Astrocyte of the cerebellum (primary cell): ENCODE data around the gene CLOCK.
"Not testable (repeated sequence)": the region's sequence is repeated elsewhere in the genome, so short reads cannot be mapped to it uniquely, and the experiment has no call there.

Experiments
- DNase-seq: peaks from one replicate; pipeline ENCODE4 v3.0.0-alpha.2; 2011; ENCODE audit warnings: low read depth
- H3K4me3 ChIP-seq: 2 replicates; pipeline ENCODE4 v1.5.1; 2011; ENCODE audit warnings: mild to moderate bottlenecking, low read depth, low read length, moderate library complexity
- CTCF ChIP-seq: IDR thresholded peaks from 2 replicates; pipeline ENCODE4 v1.5.1; 2012; ENCODE audit warnings: low read length, low read depth, moderate library complexity, mild to moderate bottlenecking; ENCODE audit errors: missing control alignments
- in situ Hi-C: cut with HindIII; loops from 2 replicates; pipeline ENCODE4 v1.10.0; 2017; ENCODE audit warnings: low sequenced_read_pairs

Gene CLOCK

GRCh38 chr4:55553441-55554201, 6.9 kb upstream of the CLOCK start:
- in situ Hi-C loops = no loop called here
- TF ChIP-seq CTCF = no peak
- no peak for DNase-seq
- H3K4me3 ChIP-seq = no peak overlapping the region

- in situ Hi-C loops, H3K4me3 ChIP-seq, DNase-seq: not testable (repeated sequence)
Observed at GRCh38 chr4:55551964-55552363, 5.3 kb upstream of the CLOCK start.

GRCh38 chr4:55549888-55550287, 3.2 kb upstream of the CLOCK start:
- H3K4me3 ChIP-seq = no peak overlapping the region
- DNase-seq = peak; percentile 83
- TF ChIP-seq CTCF = no peak
- in situ Hi-C loops = no loop called here

- in situ Hi-C loops = no loop called here
- DNase-seq = no peak
- H3K4me3 ChIP-seq = peak overlapping the region; percentile 69
- no peak for TF ChIP-seq CTCF
Observed at GRCh38 chr4:55547918-55548317, 1.2 kb upstream of the CLOCK start.

GRCh38 chr4:55547466-55547770, 709 bp upstream of the CLOCK start:
- no peak for DNase-seq
- no peak for TF ChIP-seq CTCF
- in situ Hi-C loops = no loop called here
- H3K4me3 ChIP-seq = peak overlapping the region; percentile 69

GRCh38 chr4:55546506-55546755, 278 bp downstream of the CLOCK start:
- in situ Hi-C loops = no loop called here
- peak overlapping the region; percentile 69 for H3K4me3 ChIP-seq
- no peak for TF ChIP-seq CTCF
- DNase-seq = no peak

GRCh38 chr4:55545641-55546505, 836 bp downstream of the CLOCK start:
- in situ Hi-C loops = no loop called here
- no peak for TF ChIP-seq CTCF
- H3K4me3 ChIP-seq = peak overlapping the region; percentile 69
- peak; percentile 42 for DNase-seq
